ENCODE results near the gene ADGRL2.

The ADGRL2 gene

GRCh38 chr1:81805537-81806431, 5.0 kb downstream of the ADGRL2 start:
- in situ Hi-C loops (cut with HindIII; ENCODE audit: low sequenced_read_pairs) = no loop called here

- in situ Hi-C loops (cut with HindIII; ENCODE audit: low sequenced_read_pairs) = no loop called here
Measured at GRCh38 chr1:81806432-81806770, 5.7 kb downstream of the ADGRL2 start.

DNA sequence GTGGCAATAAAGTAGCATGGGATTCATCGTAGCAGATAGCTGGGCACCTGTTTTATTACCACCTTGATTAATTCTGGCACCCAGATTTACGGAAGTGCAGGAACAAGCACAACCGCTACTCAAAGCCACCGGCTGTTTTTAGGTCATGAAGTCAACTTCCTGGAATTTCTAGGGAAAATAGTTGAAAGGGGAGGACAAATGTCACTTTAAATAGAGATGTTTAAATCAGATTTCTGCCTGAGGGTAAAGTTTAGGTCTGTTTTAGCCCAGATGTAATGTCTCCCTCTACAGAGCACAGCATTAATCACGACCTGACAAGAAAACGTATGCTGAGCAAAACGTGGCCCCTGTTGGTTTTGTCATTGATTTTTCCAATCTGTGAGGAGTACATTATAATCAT, 8.0 kb downstream of the ADGRL2 start:
- in situ Hi-C loops (cut with HindIII; ENCODE audit: low sequenced_read_pairs) = no loop called here

GRCh38 chr1:81809808-81810207, 9.1 kb downstream of the ADGRL2 start:
- in situ Hi-C loops (cut with HindIII; ENCODE audit: low sequenced_read_pairs) = no loop called here

GRCh38 chr1:81811757-81812371, 11.1 kb downstream of the ADGRL2 start:
- in situ Hi-C loops (cut with HindIII; ENCODE audit: low sequenced_read_pairs) = no loop called here

DNA sequence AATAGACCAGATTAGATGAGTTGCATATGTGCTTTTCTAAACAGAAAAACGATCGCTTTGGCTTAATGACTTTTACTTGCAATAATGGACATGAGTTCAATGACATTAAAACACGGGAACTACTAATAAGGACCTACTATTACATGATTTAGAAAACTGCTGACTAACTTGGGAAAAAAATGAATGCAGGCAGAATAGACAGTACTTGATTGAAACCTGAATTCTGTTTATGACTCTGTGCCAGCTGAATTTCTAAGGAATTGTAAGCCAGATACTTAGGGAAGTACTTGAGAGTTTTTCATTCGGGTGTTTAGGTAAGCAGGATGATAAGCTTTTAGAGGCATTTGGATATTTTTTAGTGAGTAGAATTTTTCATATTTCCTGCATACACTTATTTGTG, 12.0 kb downstream of the ADGRL2 start:
- in situ Hi-C loops (cut with HindIII; ENCODE audit: low sequenced_read_pairs) = no loop called here

DNA sequence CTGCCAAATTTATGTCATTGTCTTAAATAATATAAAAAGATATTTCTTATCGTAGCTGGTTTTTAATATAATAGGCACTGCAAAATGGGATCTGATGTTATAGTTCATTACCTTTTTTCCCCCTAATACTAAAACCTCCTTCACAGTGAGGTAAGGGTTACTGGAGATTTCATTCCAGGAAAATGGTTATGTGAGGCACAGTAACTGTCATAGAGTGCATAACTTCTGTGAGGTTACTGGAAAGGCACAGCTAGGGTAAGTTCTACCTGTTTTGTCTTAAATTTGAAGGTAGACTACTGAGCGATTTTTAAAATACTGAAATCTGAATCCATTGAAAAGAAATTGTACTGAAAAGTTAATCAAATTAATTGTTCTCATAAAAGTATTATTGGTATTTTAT, 13.0 kb downstream of the ADGRL2 start:
- in situ Hi-C loops (cut with HindIII; ENCODE audit: low sequenced_read_pairs) = no loop called here

- in situ Hi-C loops (cut with HindIII; ENCODE audit: low sequenced_read_pairs) = no loop called here
Measured at GRCh38 chr1:81819613-81820012, 18.9 kb downstream of the ADGRL2 start.

- in situ Hi-C loops (cut with HindIII; ENCODE audit: low sequenced_read_pairs) = no loop called here
Measured at GRCh38 chr1:81820765-81821164, 20.0 kb downstream of the ADGRL2 start.

GRCh38 chr1:81823082-81823481, 22.3 kb downstream of the ADGRL2 start:
- in situ Hi-C loops (cut with HindIII; ENCODE audit: low sequenced_read_pairs) = no loop called here

- in situ Hi-C loops (cut with HindIII; ENCODE audit: low sequenced_read_pairs) = no loop called here
Measured at GRCh38 chr1:81824759-81825158, 24.0 kb downstream of the ADGRL2 start.

DNA sequence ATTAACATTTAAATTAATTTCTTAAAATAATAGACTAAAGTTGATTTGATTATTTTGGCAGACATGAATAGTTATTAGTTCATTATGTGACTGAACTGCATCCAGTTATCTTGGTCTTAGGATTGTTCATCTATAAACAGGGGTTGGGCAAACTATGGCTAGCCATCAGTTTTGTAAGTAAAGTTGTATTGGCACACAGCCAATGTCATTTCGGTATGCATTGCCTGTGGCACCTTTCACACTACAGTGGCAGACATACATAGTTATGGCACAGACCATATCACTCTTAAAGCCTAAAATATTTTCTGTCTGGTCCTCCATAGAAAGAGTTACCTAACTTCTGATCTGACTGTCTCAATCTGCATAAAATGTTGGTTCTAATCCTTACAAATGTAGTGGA, 27.2 kb downstream of the ADGRL2 start:
- in situ Hi-C loops (cut with HindIII; ENCODE audit: low sequenced_read_pairs) = no loop called here

- in situ Hi-C loops (cut with HindIII; ENCODE audit: low sequenced_read_pairs) = no loop called here
Measured at GRCh38 chr1:81832573-81832972, 31.8 kb downstream of the ADGRL2 start.

- in situ Hi-C loops (cut with HindIII; ENCODE audit: low sequenced_read_pairs) = no loop called here
Measured at GRCh38 chr1:81833722-81834121, 33.0 kb downstream of the ADGRL2 start.

- in situ Hi-C loops (cut with HindIII; ENCODE audit: low sequenced_read_pairs) = no loop called here
Measured at GRCh38 chr1:81834268-81834667, 33.5 kb downstream of the ADGRL2 start.

- in situ Hi-C loops (cut with HindIII; ENCODE audit: low sequenced_read_pairs) = no loop called here
Measured at GRCh38 chr1:81834921-81835698, 34.4 kb downstream of the ADGRL2 start.

GRCh38 chr1:81836007-81836626, 35.4 kb downstream of the ADGRL2 start:
- in situ Hi-C loops (cut with HindIII; ENCODE audit: low sequenced_read_pairs) = no loop called here

DNA sequence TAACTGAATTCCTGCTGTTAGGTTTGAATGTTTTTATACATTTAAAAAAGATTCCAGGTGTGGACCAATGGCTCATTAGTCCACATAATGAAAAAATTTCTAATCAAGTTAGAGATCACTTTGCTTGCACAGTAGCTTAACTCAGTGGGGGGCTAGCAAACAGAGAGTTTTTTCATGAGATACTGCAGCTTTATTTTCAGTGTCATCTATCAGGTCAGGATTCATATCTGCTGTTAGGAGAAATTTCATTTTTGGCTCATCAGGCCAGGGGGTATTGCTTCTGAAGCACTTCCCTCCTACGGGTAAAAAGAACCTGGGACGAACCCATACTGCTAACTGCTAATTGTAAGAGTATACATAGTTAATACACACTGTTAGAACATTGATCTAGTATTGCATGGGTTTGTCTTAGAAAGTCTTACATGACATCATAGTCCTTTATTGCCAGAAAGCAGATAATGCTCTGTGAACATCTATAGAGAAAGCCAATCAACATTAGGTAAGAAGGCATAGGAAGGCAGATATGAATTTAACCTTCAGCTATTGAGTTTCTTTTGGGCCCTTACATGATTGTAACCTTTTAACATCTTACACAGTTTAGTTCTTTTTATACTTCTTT, 38.0 kb downstream of the ADGRL2 start:
- in situ Hi-C loops (cut with HindIII; ENCODE audit: low sequenced_read_pairs) = no loop called here

GRCh38 chr1:81840805-81841204, 40.1 kb downstream of the ADGRL2 start:
- in situ Hi-C loops (cut with HindIII; ENCODE audit: low sequenced_read_pairs) = no loop called here

GRCh38 chr1:81841795-81842194, 41.1 kb downstream of the ADGRL2 start:
- in situ Hi-C loops (cut with HindIII; ENCODE audit: low sequenced_read_pairs) = no loop called here

DNA sequence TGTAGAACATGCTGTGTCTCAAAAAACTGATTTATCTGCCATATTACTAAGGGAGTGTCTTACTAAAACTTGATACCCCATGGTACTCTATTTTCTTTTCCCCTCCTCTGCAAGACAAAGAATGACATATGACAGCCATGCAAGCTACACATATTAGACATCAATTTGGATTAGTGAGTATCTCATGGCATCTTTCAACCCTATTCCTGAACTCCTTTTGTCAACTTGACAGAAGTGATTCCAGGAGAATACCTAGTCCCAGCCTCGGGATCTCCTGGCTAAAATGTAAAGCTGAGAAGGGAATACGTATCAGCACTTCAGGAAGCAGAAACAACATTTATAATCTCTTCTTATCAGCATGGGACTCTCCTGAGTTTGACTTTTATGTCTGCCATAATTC, 43.7 kb downstream of the ADGRL2 start:
- in situ Hi-C loops (cut with HindIII; ENCODE audit: low sequenced_read_pairs) = no loop called here

Measured in DLD1 (cell line).